Measurements from ENCODE around the gene FAAH2.
"Not testable (repeated sequence)": the region's sequence is repeated elsewhere in the genome, so short reads cannot be mapped to it uniquely, and the experiment has no call there.

Gene FAAH2

DNA sequence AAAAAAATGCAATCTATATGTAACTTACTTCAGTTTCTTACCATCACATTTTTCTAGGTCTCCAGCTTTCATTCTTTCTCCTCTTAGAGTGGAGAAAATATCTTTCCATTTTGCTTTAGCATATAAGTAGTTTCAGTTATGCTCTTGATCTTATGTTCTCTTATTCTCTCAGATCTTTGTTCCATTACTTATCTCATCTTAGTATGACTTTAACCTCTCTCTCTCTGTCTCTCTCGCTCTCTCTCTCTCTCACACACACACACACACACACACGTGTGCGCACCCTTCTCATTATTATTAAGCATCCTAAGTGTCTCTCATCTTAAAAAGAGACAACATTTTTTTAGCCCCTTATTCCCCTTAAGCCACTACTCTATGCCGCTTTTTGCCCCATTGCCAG, 92.8 kb downstream of the FAAH2 start:
- no peaks in the 10 kb centered on the region for H3K27me3 ChIP-seq (ENCODE audit: control insufficient read depth in 1 of 2, insufficient read depth in 2 of 2, low read length in 2 of 2)
- no peaks in the 10 kb centered on the region for H3K4me1 ChIP-seq (ENCODE audit: control insufficient read depth, insufficient read depth, low read length)
- no peaks in the 10 kb centered on the region for H3K9me3 ChIP-seq (ENCODE audit: control insufficient read depth in 2 of 2, low read length in 2 of 2)
- H3K27ac ChIP-seq (ENCODE audit: low read length): no peak overlapping the region
- H3K4me3 ChIP-seq (ENCODE audit: low read length in 2 of 2): no peak overlapping the region
- no peaks in the 10 kb centered on the region for H3K36me3 ChIP-seq (ENCODE audit: control insufficient read depth in 2 of 2, insufficient read depth in 2 of 2, low read length in 2 of 2)
- no peak overlapping the region for H3K9ac ChIP-seq (ENCODE audit: low read length in 2 of 2)

DNA sequence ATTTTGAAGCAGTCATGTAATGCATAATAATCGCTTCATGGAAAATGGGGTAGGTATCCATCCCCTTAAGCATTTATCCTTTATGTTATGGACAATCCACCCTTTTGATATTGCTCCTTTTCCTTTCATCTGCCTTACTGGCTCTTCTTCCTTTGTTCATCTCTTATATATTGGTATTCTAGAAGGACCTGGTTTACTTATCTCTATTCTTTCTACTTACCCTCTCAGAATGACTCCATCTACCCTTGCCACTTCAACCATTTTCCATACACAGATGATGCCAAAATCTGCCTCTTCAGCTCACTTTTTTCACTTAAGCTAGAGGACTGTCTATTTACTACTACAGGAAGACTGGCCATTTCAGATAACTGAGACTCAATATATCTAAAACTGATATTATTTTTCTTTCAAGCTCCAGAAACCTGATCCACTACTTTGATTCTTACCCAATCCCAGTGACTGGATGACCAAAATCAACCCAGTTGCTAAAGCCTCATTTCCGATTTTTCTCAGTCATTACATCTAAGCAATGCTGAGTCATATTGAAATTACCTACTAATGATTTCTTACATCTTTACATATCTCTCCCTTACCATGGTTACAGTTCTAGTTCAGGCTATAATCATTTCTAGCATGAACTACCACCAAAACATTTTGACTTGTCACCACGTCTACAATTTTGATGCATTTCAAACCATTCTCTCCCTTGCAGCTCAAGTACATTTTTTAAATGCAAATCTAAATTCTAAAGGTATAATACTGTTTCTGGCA, 93.7 kb downstream of the FAAH2 start:
- no peaks in the 10 kb centered on the region for H3K9me3 ChIP-seq (ENCODE audit: control insufficient read depth in 2 of 2, low read length in 2 of 2)
- no peak overlapping the region for H3K4me3 ChIP-seq (ENCODE audit: low read length in 2 of 2)
- no peaks in the 10 kb centered on the region for H3K4me1 ChIP-seq (ENCODE audit: control insufficient read depth, insufficient read depth, low read length)
- no peaks in the 10 kb centered on the region for H3K27me3 ChIP-seq (ENCODE audit: control insufficient read depth in 1 of 2, insufficient read depth in 2 of 2, low read length in 2 of 2)
- H3K27ac ChIP-seq (ENCODE audit: low read length): no peak overlapping the region
- H3K9ac ChIP-seq (ENCODE audit: low read length in 2 of 2): no peak overlapping the region
- H3K36me3 ChIP-seq (ENCODE audit: control insufficient read depth in 2 of 2, insufficient read depth in 2 of 2, low read length in 2 of 2): no peaks in the 10 kb centered on the region

DNA sequence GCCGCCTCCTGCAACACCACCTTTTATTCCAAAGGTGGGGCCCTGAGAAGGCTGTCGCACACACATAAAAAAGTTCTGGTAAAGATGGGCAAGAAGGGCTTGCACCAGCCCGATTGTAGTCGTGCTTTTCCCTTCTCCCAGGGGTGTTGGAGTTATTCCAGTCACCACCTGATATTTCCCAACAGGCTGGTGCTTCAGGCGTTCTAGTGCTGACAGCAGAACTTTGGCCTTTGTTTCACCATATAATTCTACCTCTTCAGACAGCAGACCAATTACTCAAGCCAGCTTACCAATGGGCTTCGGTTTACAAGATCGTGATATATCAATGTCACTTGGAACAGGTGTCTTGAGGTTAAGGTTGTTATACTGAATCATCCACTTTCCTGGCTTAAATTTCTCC, 107.7 kb downstream of the FAAH2 start:
- not testable (repeated sequence) for H3K4me3 ChIP-seq (ENCODE audit: low read length in 2 of 2); H3K4me1 ChIP-seq (ENCODE audit: control insufficient read depth, insufficient read depth, low read length); H3K27ac ChIP-seq (ENCODE audit: low read length); H3K9ac ChIP-seq (ENCODE audit: low read length in 2 of 2); H3K36me3 ChIP-seq (ENCODE audit: control insufficient read depth in 2 of 2, insufficient read depth in 2 of 2, low read length in 2 of 2); H3K9me3 ChIP-seq (ENCODE audit: control insufficient read depth in 2 of 2, low read length in 2 of 2); H3K27me3 ChIP-seq (ENCODE audit: control insufficient read depth in 1 of 2, insufficient read depth in 2 of 2, low read length in 2 of 2)

DNA sequence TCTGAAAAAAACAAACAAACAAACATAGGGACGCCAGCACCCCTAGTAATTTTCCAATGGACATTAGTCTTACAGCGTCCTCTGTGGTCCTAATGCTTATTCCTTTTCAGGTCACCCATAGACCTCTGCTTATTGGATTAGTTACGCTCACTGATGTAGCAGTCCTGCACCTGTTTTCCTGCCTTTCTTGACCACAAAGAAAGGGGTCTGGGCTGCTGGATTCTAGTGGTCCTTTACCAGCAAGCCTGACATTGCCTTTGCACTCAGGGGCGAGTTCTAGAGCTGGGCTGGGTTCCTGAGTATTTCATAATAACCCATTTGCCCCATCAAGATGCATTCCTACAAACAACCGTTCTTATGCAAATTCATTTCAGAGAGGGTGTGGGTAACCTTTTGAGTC, 116.7 kb downstream of the FAAH2 start:
- not testable (repeated sequence) for H3K27me3 ChIP-seq (ENCODE audit: control insufficient read depth in 1 of 2, insufficient read depth in 2 of 2, low read length in 2 of 2); H3K27ac ChIP-seq (ENCODE audit: low read length); H3K9ac ChIP-seq (ENCODE audit: low read length in 2 of 2); H3K36me3 ChIP-seq (ENCODE audit: control insufficient read depth in 2 of 2, insufficient read depth in 2 of 2, low read length in 2 of 2); H3K4me3 ChIP-seq (ENCODE audit: low read length in 2 of 2); H3K4me1 ChIP-seq (ENCODE audit: control insufficient read depth, insufficient read depth, low read length)
- H3K9me3 ChIP-seq (ENCODE audit: control insufficient read depth in 2 of 2, low read length in 2 of 2): peaks cover 5 to 21% of the 10 kb centered on the region in 2 donors

DNA sequence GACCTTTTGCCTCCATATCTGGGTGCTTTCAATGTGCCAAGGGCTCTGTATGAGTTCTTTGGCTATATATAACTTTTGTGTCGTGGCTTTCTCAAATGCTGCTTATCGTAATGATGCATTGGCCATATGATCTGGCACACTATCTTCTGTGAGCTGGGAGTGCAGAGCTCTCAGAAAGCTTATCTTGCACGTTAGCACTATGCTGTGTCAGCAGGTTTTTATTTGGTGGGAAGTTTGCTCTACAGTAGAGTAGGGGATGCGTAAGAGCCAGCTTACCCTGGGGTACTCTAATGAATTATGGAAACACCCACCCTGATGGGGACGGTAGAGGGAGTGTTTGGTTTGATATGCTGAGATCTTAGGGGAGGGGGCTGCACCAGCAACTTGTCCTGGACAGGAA, 119.6 kb downstream of the FAAH2 start:
- Histone ChIP-seq H3K4me1 (ENCODE audit: control insufficient read depth, insufficient read depth, low read length) (no peaks in the 10 kb centered on the region), H3K36me3 (ENCODE audit: control insufficient read depth in 2 of 2, insufficient read depth in 2 of 2, low read length in 2 of 2) (no peaks in the 10 kb centered on the region), H3K9me3 (ENCODE audit: control insufficient read depth in 2 of 2, low read length in 2 of 2) (peaks cover 5 to 21% of the 10 kb centered on the region in 2 donors), H3K9ac (ENCODE audit: low read length in 2 of 2) (no peak overlapping the region), H3K27ac (ENCODE audit: low read length) (no peak overlapping the region), H3K27me3 (ENCODE audit: control insufficient read depth in 1 of 2, insufficient read depth in 2 of 2, low read length in 2 of 2) (no peaks in the 10 kb centered on the region), H3K4me3 (ENCODE audit: low read length in 2 of 2) (no peak overlapping the region)

DNA sequence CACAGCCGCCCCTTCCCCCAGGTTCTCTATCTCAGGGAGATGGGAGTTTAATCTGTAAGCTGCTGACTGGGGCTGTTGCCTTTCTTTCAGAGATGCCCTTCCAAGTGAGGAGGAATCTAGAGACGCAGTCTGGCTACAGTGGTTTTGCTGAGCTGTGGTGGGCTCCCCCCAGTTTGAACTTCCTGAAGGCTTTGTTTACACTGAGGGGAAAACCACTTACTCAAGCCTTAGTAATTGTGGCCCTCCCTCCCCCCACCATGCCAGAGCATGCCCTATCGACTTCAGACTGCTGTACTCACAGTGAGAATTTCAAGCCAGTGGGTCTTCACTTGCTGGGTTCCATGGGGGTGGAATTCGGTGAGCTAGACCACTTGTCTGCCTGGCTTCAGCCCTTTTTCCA, 131.3 kb downstream of the FAAH2 start:
- Histone ChIP-seq H3K27me3 (ENCODE audit: control insufficient read depth in 1 of 2, insufficient read depth in 2 of 2, low read length in 2 of 2) (no peaks in the 10 kb centered on the region), H3K9ac (ENCODE audit: low read length in 2 of 2) (no peak overlapping the region), H3K27ac (ENCODE audit: low read length) (no peak overlapping the region), H3K4me3 (ENCODE audit: low read length in 2 of 2) (no peak overlapping the region), H3K36me3 (ENCODE audit: control insufficient read depth in 2 of 2, insufficient read depth in 2 of 2, low read length in 2 of 2) (no peaks in the 10 kb centered on the region), H3K9me3 (ENCODE audit: control insufficient read depth in 2 of 2, low read length in 2 of 2) (no peaks in the 10 kb centered on the region), H3K4me1 (ENCODE audit: control insufficient read depth, insufficient read depth, low read length) (no peaks in the 10 kb centered on the region)

DNA sequence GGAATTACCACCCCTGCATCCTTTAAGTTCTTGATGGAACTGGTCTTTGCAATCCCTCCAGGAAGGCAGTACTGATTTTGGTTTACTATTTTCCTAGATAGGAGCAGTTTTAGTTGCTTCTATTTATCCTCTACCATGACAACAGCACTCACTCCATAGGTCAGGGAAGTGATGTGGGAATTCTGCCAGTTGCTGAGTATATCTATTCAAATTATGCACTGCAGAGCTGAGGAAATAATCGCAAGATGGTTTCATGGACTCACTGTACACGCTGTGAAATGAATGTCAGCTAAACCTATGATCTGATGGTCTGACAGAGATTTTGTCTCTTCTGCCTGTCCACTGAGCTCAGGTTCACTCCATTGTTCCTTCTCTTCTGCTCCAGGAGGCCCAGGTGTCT, 135.8 kb downstream of the FAAH2 start:
- H3K9ac ChIP-seq (ENCODE audit: low read length in 2 of 2): no peak overlapping the region
- no peaks in the 10 kb centered on the region for H3K9me3 ChIP-seq (ENCODE audit: control insufficient read depth in 2 of 2, low read length in 2 of 2)
- no peak overlapping the region for H3K4me3 ChIP-seq (ENCODE audit: low read length in 2 of 2)
- no peak overlapping the region for H3K27ac ChIP-seq (ENCODE audit: low read length)
- H3K27me3 ChIP-seq (ENCODE audit: control insufficient read depth in 1 of 2, insufficient read depth in 2 of 2, low read length in 2 of 2): no peaks in the 10 kb centered on the region
- no peaks in the 10 kb centered on the region for H3K4me1 ChIP-seq (ENCODE audit: control insufficient read depth, insufficient read depth, low read length)
- no peaks in the 10 kb centered on the region for H3K36me3 ChIP-seq (ENCODE audit: control insufficient read depth in 2 of 2, insufficient read depth in 2 of 2, low read length in 2 of 2)

DNA sequence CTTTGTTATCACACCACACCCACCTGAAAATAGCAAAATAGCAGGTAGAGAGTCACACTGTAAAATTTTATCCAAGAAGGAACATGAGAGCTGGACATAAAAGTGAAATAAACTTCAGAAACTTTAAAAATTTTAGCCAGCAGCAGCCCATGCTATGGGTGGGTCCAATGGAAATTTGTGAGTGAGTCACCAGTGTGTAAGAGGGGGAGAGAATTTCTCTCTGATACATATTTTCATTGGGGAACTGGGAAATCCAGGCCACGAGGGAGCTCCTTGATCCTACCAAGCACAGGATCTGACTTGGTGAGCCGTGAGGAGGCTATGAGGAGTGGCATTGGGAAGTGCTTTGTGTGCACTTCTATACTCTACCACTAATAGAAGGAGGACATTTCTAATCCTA, 136.3 kb downstream of the FAAH2 start:
- H3K27ac ChIP-seq (ENCODE audit: low read length): no peak overlapping the region
- H3K36me3 ChIP-seq (ENCODE audit: control insufficient read depth in 2 of 2, insufficient read depth in 2 of 2, low read length in 2 of 2): no peaks in the 10 kb centered on the region
- H3K4me1 ChIP-seq (ENCODE audit: control insufficient read depth, insufficient read depth, low read length): no peaks in the 10 kb centered on the region
- no peaks in the 10 kb centered on the region for H3K27me3 ChIP-seq (ENCODE audit: control insufficient read depth in 1 of 2, insufficient read depth in 2 of 2, low read length in 2 of 2)
- H3K9me3 ChIP-seq (ENCODE audit: control insufficient read depth in 2 of 2, low read length in 2 of 2): no peaks in the 10 kb centered on the region
- H3K4me3 ChIP-seq (ENCODE audit: low read length in 2 of 2): no peak overlapping the region
- H3K9ac ChIP-seq (ENCODE audit: low read length in 2 of 2): no peak overlapping the region

DNA sequence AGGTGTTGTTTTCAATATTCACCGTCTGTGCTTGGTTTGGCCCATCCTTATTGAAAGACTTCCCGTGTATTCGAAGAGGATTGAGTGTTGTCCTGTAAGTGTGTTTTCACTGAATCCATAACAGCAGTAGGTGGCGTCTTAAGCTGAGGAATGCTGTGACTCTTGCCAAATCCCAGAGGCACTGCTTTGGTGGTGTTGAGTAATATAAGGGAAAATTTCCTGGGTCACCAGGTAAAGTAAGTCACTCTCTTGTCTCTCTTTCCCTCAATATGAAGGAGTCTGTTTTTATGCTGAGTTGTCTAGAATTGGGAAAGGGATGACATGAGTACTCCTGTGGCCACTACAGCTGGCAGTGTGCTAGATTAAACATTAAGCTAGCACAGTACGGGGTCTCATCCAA, 158.6 kb downstream of the FAAH2 start:
- no peaks in the 10 kb centered on the region for H3K9me3 ChIP-seq (ENCODE audit: control insufficient read depth in 2 of 2, low read length in 2 of 2)
- no peaks in the 10 kb centered on the region for H3K36me3 ChIP-seq (ENCODE audit: control insufficient read depth in 2 of 2, insufficient read depth in 2 of 2, low read length in 2 of 2)
- no peak overlapping the region for H3K4me3 ChIP-seq (ENCODE audit: low read length in 2 of 2)
- H3K9ac ChIP-seq (ENCODE audit: low read length in 2 of 2): no peak overlapping the region
- no peaks in the 10 kb centered on the region for H3K4me1 ChIP-seq (ENCODE audit: control insufficient read depth, insufficient read depth, low read length)
- no peaks in the 10 kb centered on the region for H3K27me3 ChIP-seq (ENCODE audit: control insufficient read depth in 1 of 2, insufficient read depth in 2 of 2, low read length in 2 of 2)
- H3K27ac ChIP-seq (ENCODE audit: low read length): no peak overlapping the region

DNA sequence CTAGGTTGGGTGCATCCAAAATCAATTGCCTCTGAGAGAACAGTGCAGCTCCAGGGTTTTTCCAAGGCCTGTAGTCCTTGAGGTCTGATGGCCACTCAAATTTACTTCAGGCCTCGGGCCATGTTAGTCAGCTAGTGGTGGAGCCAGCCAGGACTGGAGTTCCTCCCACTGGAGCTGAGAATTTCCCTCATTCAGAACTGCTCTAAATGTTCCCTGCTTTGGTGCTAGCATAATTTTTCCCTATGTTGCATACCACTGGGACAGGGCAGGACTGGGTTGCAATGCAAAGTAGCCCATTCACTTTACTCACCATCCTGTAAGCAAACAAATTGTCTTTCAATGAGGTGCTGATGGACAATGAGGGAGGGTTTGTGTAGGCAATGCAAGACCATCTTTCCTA, 159.3 kb downstream of the FAAH2 start:
- no peaks in the 10 kb centered on the region for H3K27me3 ChIP-seq (ENCODE audit: control insufficient read depth in 1 of 2, insufficient read depth in 2 of 2, low read length in 2 of 2)
- H3K4me3 ChIP-seq (ENCODE audit: low read length in 2 of 2): no peak overlapping the region
- no peaks in the 10 kb centered on the region for H3K36me3 ChIP-seq (ENCODE audit: control insufficient read depth in 2 of 2, insufficient read depth in 2 of 2, low read length in 2 of 2)
- no peaks in the 10 kb centered on the region for H3K9me3 ChIP-seq (ENCODE audit: control insufficient read depth in 2 of 2, low read length in 2 of 2)
- H3K9ac ChIP-seq (ENCODE audit: low read length in 2 of 2): no peak overlapping the region
- H3K27ac ChIP-seq (ENCODE audit: low read length): no peak overlapping the region
- no peaks in the 10 kb centered on the region for H3K4me1 ChIP-seq (ENCODE audit: control insufficient read depth, insufficient read depth, low read length)

DNA sequence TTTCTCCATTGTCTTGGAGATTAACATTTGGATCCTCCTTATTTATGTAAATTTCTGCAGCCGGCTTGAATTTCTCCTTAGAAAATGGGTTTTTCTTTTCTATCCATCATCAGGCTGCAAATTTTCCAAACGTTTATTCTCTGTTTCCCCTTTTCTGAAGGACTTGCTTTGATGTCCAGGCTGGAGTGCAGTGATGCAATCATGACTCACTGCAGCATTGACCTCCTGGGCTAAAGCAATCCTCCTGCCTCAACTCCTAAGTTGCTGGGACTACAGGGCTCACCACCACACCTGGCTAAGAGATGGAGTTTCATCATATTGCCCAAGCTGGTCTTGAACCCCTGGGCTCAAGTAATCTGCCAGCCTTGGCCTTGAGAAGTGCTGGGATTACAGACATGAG, 161.3 kb downstream of the FAAH2 start:
- Histone ChIP-seq H3K4me3 (ENCODE audit: low read length in 2 of 2) (no peak overlapping the region), H3K27me3 (ENCODE audit: control insufficient read depth in 1 of 2, insufficient read depth in 2 of 2, low read length in 2 of 2) (peaks cover 0 to 2% of the 10 kb centered on the region in 2 donors), H3K9ac (ENCODE audit: low read length in 2 of 2) (no peak overlapping the region), H3K9me3 (ENCODE audit: control insufficient read depth in 2 of 2, low read length in 2 of 2) (no peaks in the 10 kb centered on the region), H3K27ac (ENCODE audit: low read length) (no peak overlapping the region), H3K4me1 (ENCODE audit: control insufficient read depth, insufficient read depth, low read length) (no peaks in the 10 kb centered on the region), H3K36me3 (ENCODE audit: control insufficient read depth in 2 of 2, insufficient read depth in 2 of 2, low read length in 2 of 2) (no peaks in the 10 kb centered on the region)
